IMR-90 (cell line): Measurements from ENCODE around the gene ADAMTS17. TPM values are rescaled to one million over a fixed set of nuclear protein-coding genes. Genes with fewer than 3 reads are reported as not detected.

ENCODE experiments used
- ATAC-seq: fragments of 200-7000 bp; cut with Tn5 transposase; 2 replicates; pipeline ENCODE4 v1.9.1; 2020; ENCODE audit warnings: low read depth, mild to moderate bottlenecking, moderate library complexity
- BruUV-seq: library from RNA; stranded (reverse); fragments of 400-500 nt; replicated peaks from 2 replicates; lab custom pipeline; 2021; lab: Mats Ljungman, UMichigan
- CTCF ChIA-PET: fragments of 300-600 bp; formaldehyde crosslinking; extraction: SDS; loops from one replicate; lab custom pipeline; 2021; ENCODE audit warnings: antibody characterized with exemption; lab: Yijun Ruan, JAX
- POLR2A ChIA-PET: fragments of 300-600 bp; sonication (Branson Sonifier 250); formaldehyde crosslinking; loops from one replicate; lab custom pipeline; 2022; ENCODE audit warnings: antibody characterized with exemption; ENCODE audit not compliant: unreplicated experiment; lab: Charles Lee
- DNase-seq: peaks from one replicate; pipeline ENCODE4 v3.0.0; 2013
- H2AFZ ChIP-seq: replicated peaks from 2 replicates; pipeline ENCODE3; 2013; ENCODE audit warnings: low read length, mild to moderate bottlenecking; ENCODE audit not compliant: poor library complexity
- H2AK5ac ChIP-seq: 2 replicates; pipeline ENCODE4 v1.6.1; 2013; ENCODE audit warnings: low read depth, low read length, inconsistent platforms
- H2AK9ac ChIP-seq: replicated peaks from 2 replicates; pipeline ENCODE3; 2013; ENCODE audit warnings: mild to moderate bottlenecking, low read depth, low read length, moderate library complexity; ENCODE audit not compliant: poor library complexity
- H2BK120ac ChIP-seq: 2 replicates; pipeline ENCODE4 v1.6.1; 2013; ENCODE audit warnings: low read depth, low read length, inconsistent platforms
- H2BK15ac ChIP-seq: 3 replicates; pipeline ENCODE4 v1.6.1; 2013; ENCODE audit warnings: low read depth, low read length, inconsistent platforms
- H2BK20ac ChIP-seq: 2 replicates; pipeline ENCODE4 v1.6.1; 2013; ENCODE audit warnings: low read depth, mild to moderate bottlenecking, inconsistent platforms, low read length, moderate library complexity
- H2BK5ac ChIP-seq: 2 replicates; pipeline ENCODE4 v1.6.1; 2013; ENCODE audit warnings: mild to moderate bottlenecking, low read depth, low read length, inconsistent platforms; ENCODE audit not compliant: poor library complexity, severe bottlenecking
- H3K14ac ChIP-seq: replicated peaks from 2 replicates; pipeline ENCODE4 v1.6.1; 2013; ENCODE audit warnings: low read depth, low read length, inconsistent platforms
- H3K18ac ChIP-seq: 2 replicates; pipeline ENCODE4 v1.6.1; 2013; ENCODE audit warnings: low read depth, low read length, control low read depth
- H3K23ac ChIP-seq: 2 replicates; pipeline ENCODE4 v1.6.1; 2013; ENCODE audit warnings: low read depth, low read length, inconsistent platforms
- H3K27ac ChIP-seq: 2 replicates; pipeline ENCODE4 v1.5.1; 2013; ENCODE audit warnings: mild to moderate bottlenecking, control low read depth, low read length; ENCODE audit not compliant: insufficient read depth
- H3K27me3 ChIP-seq: 2 replicates; pipeline ENCODE4 v1.6.1; 2013; ENCODE audit warnings: low read length; ENCODE audit not compliant: control insufficient read depth, insufficient read depth
- H3K36me3 ChIP-seq: 2 replicates; pipeline ENCODE4 v1.6.1; 2013; ENCODE audit warnings: low read length, mixed read lengths; ENCODE audit not compliant: control insufficient read depth, insufficient read depth
- H3K4ac ChIP-seq: 2 replicates; pipeline ENCODE4 v1.6.1; 2013; ENCODE audit warnings: low read depth, low read length, inconsistent platforms
- H3K4me1 ChIP-seq: 2 replicates; pipeline ENCODE4 v1.6.1; 2013; ENCODE audit warnings: low read length, mixed read lengths; ENCODE audit not compliant: control insufficient read depth, insufficient read depth
- H3K4me2 ChIP-seq: 2 replicates; pipeline ENCODE4 v1.6.1; 2013; ENCODE audit warnings: low read depth, mild to moderate bottlenecking, control low read depth, low read length, moderate library complexity
- H3K4me3 ChIP-seq: 2 replicates; pipeline ENCODE4 v1.5.1; 2013; ENCODE audit warnings: low read depth, mild to moderate bottlenecking, control low read depth, low read length, moderate library complexity; ENCODE audit not compliant: insufficient read depth
- H3K56ac ChIP-seq: 2 replicates; pipeline ENCODE4 v1.6.1; 2013; ENCODE audit warnings: low read length, inconsistent platforms; ENCODE audit not compliant: insufficient read depth; ENCODE audit errors: extremely low read depth
- H3K79me1 ChIP-seq, 2 experiments: 2 replicates each; pipeline ENCODE4 v1.6.1; 2013; ENCODE audit warnings: low read length in 2 of 2, inconsistent platforms in 1 of 2, low read depth in 1 of 2
- H3K9ac ChIP-seq: 2 replicates; pipeline ENCODE4 v1.6.1; 2013; ENCODE audit warnings: low read depth, low read length, control low read depth
- H3K9me1 ChIP-seq: 2 replicates; pipeline ENCODE4 v1.6.1; 2013; ENCODE audit warnings: low read length, inconsistent platforms; ENCODE audit not compliant: insufficient read depth
- H3K9me3 ChIP-seq: 2 replicates; pipeline ENCODE4 v1.6.1; 2013; ENCODE audit warnings: low read length; ENCODE audit not compliant: control insufficient read depth, insufficient read depth
- H4K20me1 ChIP-seq: 2 replicates; pipeline ENCODE4 v1.6.1; 2013; ENCODE audit warnings: low read length, inconsistent platforms; ENCODE audit not compliant: insufficient read depth
- H4K5ac ChIP-seq: 2 replicates; pipeline ENCODE4 v1.6.1; 2013; ENCODE audit warnings: mild to moderate bottlenecking, low read depth, low read length, control low read depth
- H4K8ac ChIP-seq, 2 experiments: 2 replicates each; pipeline ENCODE4 v1.6.1; 2013; ENCODE audit warnings: low read depth in 2 of 2, low read length in 2 of 2, control low read depth in 1 of 2, inconsistent platforms in 1 of 2
- H4K91ac ChIP-seq: 2 replicates; pipeline ENCODE4 v1.6.1; 2013; ENCODE audit warnings: low read depth, low read length, inconsistent platforms; ENCODE audit not compliant: insufficient read depth
- MXI1 ChIP-seq: IDR thresholded peaks from 2 replicates; pipeline ENCODE4 v1.6.1; 2012; ENCODE audit warnings: low read depth, mild to moderate bottlenecking, low read length, moderate library complexity, borderline replicate concordance
- SMC3 ChIP-seq: fragments of 150-350 bp; IDR thresholded peaks from 2 replicates; pipeline ENCODE4 v1.6.1; 2016; ENCODE audit warnings: low read depth, mild to moderate bottlenecking, antibody characterized with exemption, low read length, moderate library complexity
- WGBS, 2 experiments: methylation state at CpG; one replicate each; pipeline versions ENCODE4 v1.1.5 to v1.1.7; 2013; ENCODE audit warnings: missing lambda C conversion rate in 2 of 2; ENCODE audit not compliant: insufficient read length in 1 of 2; ENCODE audit errors: extremely low coverage in 2 of 2; 5-methylcytosine and 5-hydroxymethylcytosine counted together
- dilution Hi-C: fragments of 300-500 bp; cut with HindIII; formaldehyde crosslinking; loops from one replicate; pipeline ENCODE4 v1.14.3; 2018; ENCODE audit warnings: low sequenced_read_pairs; ENCODE audit not compliant: unreplicated experiment
- in situ Hi-C: fragments of 300-500 bp; cut with MboI; formaldehyde crosslinking; loops from 3 replicates; pipeline ENCODE4 v1.14.3; 2019; ENCODE audit warnings: low sequenced_read_pairs, inconsistent platforms, mixed read lengths
- intact Hi-C: fragments of 100-400 bp; cut with micrococcal nuclease; formaldehyde crosslinking; loops from 2 replicates; pipeline ENCODE4 v1.10.0; 2022
- polyA plus RNA-seq, 3 experiments: library from polyadenylated mRNA; depleted of rRNA; stranded (reverse); fragments of >200 nt; gene quantifications; 2 replicates each; pipeline ENCODE4 v1.2.3, GENCODE V29; 2012; ENCODE audit warnings: low replicate concordance in 1 of 3
- total RNA-seq: library from RNA; depleted of rRNA; stranded (reverse); fragments of >200 nt; gene quantifications from 2 replicates; pipeline ENCODE4 v1.2.3, GENCODE V29; 2012
- TF ChIP-seq, protein P1 (sequence below): fragments of 150-350 bp; IDR thresholded peaks from 2 replicates; pipeline ENCODE4 v1.6.1; 2017; ENCODE audit warnings: mild to moderate bottlenecking, antibody characterized with exemption, low read length, low read depth

The ADAMTS17 gene
- total and polyA plus RNA-seq, 2 of the 4 experiments (the other 2 are of a cell fraction) = 0.03 TPM; not detected in 1

DNA sequence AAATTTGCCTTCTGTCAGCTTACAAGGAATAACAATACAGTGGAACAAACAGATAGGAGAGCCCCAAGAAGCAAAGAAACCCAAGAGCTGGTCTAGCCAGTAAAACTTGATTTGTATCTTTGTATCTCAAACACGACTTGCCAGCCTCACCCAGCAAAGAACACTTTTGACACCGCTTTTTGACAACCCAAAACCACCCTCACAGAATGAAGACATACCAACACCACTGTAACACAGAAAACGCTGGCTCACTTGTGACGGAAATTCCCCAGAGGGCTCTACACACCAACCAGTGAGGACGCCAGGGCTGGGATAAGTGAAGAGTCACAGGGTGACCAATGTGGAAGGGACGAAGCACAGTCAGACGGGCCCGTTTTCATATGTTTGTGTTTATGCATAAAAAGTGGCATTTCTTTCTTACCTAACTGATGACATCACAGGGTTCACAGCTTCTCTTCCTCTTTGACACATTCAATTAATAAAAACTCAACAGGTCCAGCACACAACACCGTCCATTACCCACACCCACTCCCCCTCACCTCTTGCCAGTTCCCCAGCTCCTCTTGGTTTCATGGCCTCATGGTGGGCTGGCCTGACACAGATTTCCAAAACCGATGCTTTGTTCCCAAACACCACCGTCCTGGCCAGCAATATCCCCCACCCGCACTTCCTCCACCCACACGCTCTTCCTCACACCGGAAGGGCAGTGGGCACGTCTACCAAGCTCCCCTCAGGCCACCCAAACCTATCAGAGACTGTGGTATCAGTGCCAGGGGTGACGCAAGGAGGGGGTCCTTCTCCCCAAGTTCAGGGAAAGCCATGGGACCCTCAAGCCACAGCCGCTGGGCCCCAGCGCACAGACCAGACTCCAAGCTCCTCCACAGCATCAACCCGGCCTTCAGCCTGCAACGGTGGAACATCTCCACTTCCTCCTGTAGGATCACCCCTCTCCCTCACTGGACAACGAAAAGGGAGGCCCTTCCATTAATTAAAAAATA lies 94.2 kb downstream of the ADAMTS17 start:
- H3K27me3 ChIP-seq = no peaks in the 10 kb centered on the region
- no peak overlapping the region for H3K23ac ChIP-seq
- no peaks in the 10 kb centered on the region for H3K36me3 ChIP-seq
- no peak overlapping the region for H2BK20ac ChIP-seq
- no peak for ATAC-seq
- H2AK5ac ChIP-seq = no peak overlapping the region
- H2AK9ac ChIP-seq = no peak overlapping the region
- no peak overlapping the region for H2BK120ac ChIP-seq
- H4K20me1 ChIP-seq = no peaks in the 10 kb centered on the region
- no peak overlapping the region for H3K4me3 ChIP-seq
- dilution Hi-C loops = no loop called here
- TF ChIP-seq SMC3 = no peak
- TF ChIP-seq, protein P1, sequence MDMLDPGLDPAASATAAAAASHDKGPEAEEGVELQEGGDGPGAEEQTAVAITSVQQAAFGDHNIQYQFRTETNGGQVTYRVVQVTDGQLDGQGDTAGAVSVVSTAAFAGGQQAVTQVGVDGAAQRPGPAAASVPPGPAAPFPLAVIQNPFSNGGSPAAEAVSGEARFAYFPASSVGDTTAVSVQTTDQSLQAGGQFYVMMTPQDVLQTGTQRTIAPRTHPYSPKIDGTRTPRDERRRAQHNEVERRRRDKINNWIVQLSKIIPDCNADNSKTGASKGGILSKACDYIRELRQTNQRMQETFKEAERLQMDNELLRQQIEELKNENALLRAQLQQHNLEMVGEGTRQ = no peak
- TF ChIP-seq MXI1 = no peak
- H2AFZ ChIP-seq = no peak overlapping the region
- no peaks in the 10 kb centered on the region for H3K4me1 ChIP-seq
- no peak overlapping the region for H2BK15ac ChIP-seq
- intact Hi-C loops = no loop called here
- H3K4ac ChIP-seq = no peak overlapping the region
- BruUV-seq = no TSS peak
- H3K56ac ChIP-seq = no peak overlapping the region
- H4K5ac ChIP-seq = no peak overlapping the region
- no peak overlapping the region for H2BK5ac ChIP-seq
- no peak overlapping the region for H3K4me2 ChIP-seq
- H3K9ac ChIP-seq = no peak overlapping the region
- CTCF ChIA-PET = no interaction called here
- POLR2A ChIA-PET = no interaction called here
- no peak overlapping the region for H4K91ac ChIP-seq
- H4K8ac ChIP-seq = no peak overlapping the region
- in situ Hi-C loops = no loop called here
- H3K79me1 ChIP-seq = no peaks in the 10 kb centered on the region
- no peak overlapping the region for H3K18ac ChIP-seq
- H3K27ac ChIP-seq = no peak overlapping the region
- DNase-seq = no peak
- 70% methylated on average over 2 of the region's 21 CpGs; no CpG with 5 or more reads in 1 of the 2 experiments for WGBS, 2 experiments
- H3K14ac ChIP-seq = no peak overlapping the region
- peaks cover 47% of the 10 kb centered on the region for H3K9me3 ChIP-seq
- no peaks in the 10 kb centered on the region for H3K9me1 ChIP-seq
